Transverse colon (tissue), 4 donors: ENCODE data around the gene CDC20B.

Experiments
- CTCF ChIP-seq, 5 experiments: fragments of 200-600 bp in 3 of 5; fragments of 450-650 bp in 2 of 5; sonication (generic) in 3 of 5; IDR thresholded peaks; 1 replicate in 2 of 5; 2 replicates in 3 of 5; pipeline ENCODE4 v1.5.1; 2016 to 2017; ENCODE audit warnings: antibody characterized with exemption in 5 of 5, inconsistent platforms in 3 of 5, mild to moderate bottlenecking in 2 of 5, moderate library complexity in 1 of 5
- POLR2A ChIP-seq: fragments of 450-650 bp; IDR thresholded peaks from one replicate; pipeline ENCODE4 v1.6.1; 2016; ENCODE audit warnings: antibody characterized with exemption, mild to moderate bottlenecking, moderate library complexity
- POLR2AphosphoS5 ChIP-seq, 3 donors: sonication (generic); formaldehyde crosslinking; IDR thresholded peaks; one replicate each; pipeline ENCODE4 v1.6.1; 2016; ENCODE audit warnings: antibody characterized with exemption in 3 of 3

- TF ChIP-seq CTCF (IDR thresholded peaks at IDR 0.05) = no peak
- TF ChIP-seq POLR2A = no peak
- TF ChIP-seq POLR2AphosphoS5 (IDR thresholded peaks at IDR 0.05) = no peak
These were observed 76.1 kb downstream of the CDC20B start for GRCh38 chr5:55096861-55097260.
